ENCODE data around the gene NEDD4L. TPM values are rescaled to one million over a fixed set of nuclear protein-coding genes. Genes with fewer than 3 reads are reported as not detected.

Gene NEDD4L
- total RNA-seq, 6 experiments from 2014 or later: 11.2 to 28.1 (median 15.7) TPM

DNA sequence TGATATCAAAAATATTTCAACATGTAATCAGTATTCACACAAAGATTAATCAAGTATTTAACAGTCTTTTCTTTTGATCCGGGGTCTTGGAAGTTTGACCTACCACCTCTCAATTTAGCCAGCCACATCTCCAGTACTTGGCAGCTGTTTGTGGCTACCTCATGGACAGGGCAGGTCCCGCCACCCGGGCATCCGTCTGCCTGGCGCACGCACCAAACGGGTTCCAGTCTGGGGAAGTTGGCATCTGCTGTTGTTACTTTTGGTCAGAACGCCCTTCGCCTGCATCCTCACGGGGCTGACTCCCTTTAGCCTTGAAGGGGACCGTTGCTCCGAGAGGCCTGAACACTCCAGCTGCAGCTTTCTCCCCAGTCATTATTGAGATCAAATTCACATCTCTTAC is 81.7 kb downstream of the NEDD4L start:
- TF ChIP-seq, protein P1, sequence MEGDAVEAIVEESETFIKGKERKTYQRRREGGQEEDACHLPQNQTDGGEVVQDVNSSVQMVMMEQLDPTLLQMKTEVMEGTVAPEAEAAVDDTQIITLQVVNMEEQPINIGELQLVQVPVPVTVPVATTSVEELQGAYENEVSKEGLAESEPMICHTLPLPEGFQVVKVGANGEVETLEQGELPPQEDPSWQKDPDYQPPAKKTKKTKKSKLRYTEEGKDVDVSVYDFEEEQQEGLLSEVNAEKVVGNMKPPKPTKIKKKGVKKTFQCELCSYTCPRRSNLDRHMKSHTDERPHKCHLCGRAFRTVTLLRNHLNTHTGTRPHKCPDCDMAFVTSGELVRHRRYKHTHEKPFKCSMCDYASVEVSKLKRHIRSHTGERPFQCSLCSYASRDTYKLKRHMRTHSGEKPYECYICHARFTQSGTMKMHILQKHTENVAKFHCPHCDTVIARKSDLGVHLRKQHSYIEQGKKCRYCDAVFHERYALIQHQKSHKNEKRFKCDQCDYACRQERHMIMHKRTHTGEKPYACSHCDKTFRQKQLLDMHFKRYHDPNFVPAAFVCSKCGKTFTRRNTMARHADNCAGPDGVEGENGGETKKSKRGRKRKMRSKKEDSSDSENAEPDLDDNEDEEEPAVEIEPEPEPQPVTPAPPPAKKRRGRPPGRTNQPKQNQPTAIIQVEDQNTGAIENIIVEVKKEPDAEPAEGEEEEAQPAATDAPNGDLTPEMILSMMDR (IDR thresholded peaks at IDR 0.05): no peak

GRCh38 chr18:58128381-58129374 is 84.7 kb downstream of the NEDD4L start:
- H3K9me3 Mint-ChIP-seq: no peaks in the 10 kb centered on the region
- no peaks in the 10 kb centered on the region for H3K4me1 Mint-ChIP-seq (ENCODE audit: low read depth)
- TF ChIP-seq, protein P1 (IDR thresholded peaks at IDR 0.05): no peak
- DNase-seq: no peak
- peaks cover 27% of the 10 kb centered on the region for H3K27me3 Mint-ChIP-seq (ENCODE audit: insufficient read depth)
- no peak overlapping the region for H3K27ac Mint-ChIP-seq
- H3K4me3 Mint-ChIP-seq: no peak overlapping the region
- H3K36me3 Mint-ChIP-seq (ENCODE audit: low read depth): no peaks in the 10 kb centered on the region

More for the DNA sequence above, 81.7 kb downstream of the NEDD4L start:
- Mint-ChIP-seq H3K27me3 (ENCODE audit: insufficient read depth) (peaks cover 36% of the 10 kb centered on the region), H3K36me3 (ENCODE audit: low read depth) (no peaks in the 10 kb centered on the region), H3K4me1 (ENCODE audit: low read depth) (no peaks in the 10 kb centered on the region), H3K9me3 (no peaks in the 10 kb centered on the region), H3K27ac (no peak overlapping the region), H3K4me3 (no peak overlapping the region)
- no peak for DNase-seq

- TF ChIP-seq, protein P1 (IDR thresholded peaks at IDR 0.05): no peak
- peaks cover 16% of the 10 kb centered on the region for H3K4me1 Mint-ChIP-seq (ENCODE audit: low read depth)
- no peak overlapping the region for H3K4me3 Mint-ChIP-seq
- H3K27me3 Mint-ChIP-seq (ENCODE audit: insufficient read depth): peaks cover 12% of the 10 kb centered on the region
- H3K9me3 Mint-ChIP-seq: no peaks in the 10 kb centered on the region
- no peak for DNase-seq
- H3K36me3 Mint-ChIP-seq (ENCODE audit: low read depth): no peaks in the 10 kb centered on the region
- no peak overlapping the region for H3K27ac Mint-ChIP-seq
Measured at GRCh38 chr18:58132595-58133261, 88.7 kb downstream of the NEDD4L start.

DNA sequence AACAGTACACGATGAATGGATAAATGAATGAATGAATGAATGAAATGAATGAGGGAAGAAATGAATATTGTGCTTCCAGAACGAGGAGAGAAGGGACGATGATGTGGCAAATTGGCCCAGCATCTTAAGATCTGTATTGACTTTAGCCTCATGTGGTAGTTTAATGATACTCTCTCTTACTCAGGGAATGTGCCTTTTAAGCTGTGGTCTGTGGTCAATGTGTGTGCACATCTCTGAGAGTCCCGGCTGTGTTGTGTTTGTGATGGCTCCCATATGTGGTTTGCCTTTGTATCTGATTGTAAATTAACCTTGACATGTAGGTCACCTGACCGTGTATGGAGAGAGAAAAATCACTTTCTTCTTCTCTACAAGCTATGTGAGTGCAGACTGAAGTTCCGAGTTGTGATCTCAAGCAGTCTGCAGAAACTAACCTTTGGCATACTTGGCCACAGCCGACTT is 91.2 kb downstream of the NEDD4L start:
- Mint-ChIP-seq H3K27ac (no peak overlapping the region), H3K4me3 (peak overlapping the region; percentile 75), H3K4me1 (ENCODE audit: low read depth) (peaks cover 16% of the 10 kb centered on the region), H3K9me3 (no peaks in the 10 kb centered on the region), H3K27me3 (ENCODE audit: insufficient read depth) (peaks cover 22% of the 10 kb centered on the region), H3K36me3 (ENCODE audit: low read depth) (no peaks in the 10 kb centered on the region)
- TF ChIP-seq, protein P1 (IDR thresholded peaks at IDR 0.05): no peak
- peak; percentile 83 for DNase-seq

- Mint-ChIP-seq H3K27ac (no peak overlapping the region), H3K4me1 (ENCODE audit: low read depth) (peaks cover 16% of the 10 kb centered on the region), H3K4me3 (peak overlapping the region; percentile 75), H3K36me3 (ENCODE audit: low read depth) (no peaks in the 10 kb centered on the region), H3K9me3 (no peaks in the 10 kb centered on the region), H3K27me3 (ENCODE audit: insufficient read depth) (peaks cover 26% of the 10 kb centered on the region)
- DNase-seq: peak; percentile 59
- TF ChIP-seq, protein P1 (IDR thresholded peaks at IDR 0.05): peak; percentile 95
Measured at GRCh38 chr18:58135701-58136331, 91.8 kb downstream of the NEDD4L start.
